Activated T-helper 1 cell treated with anti-CD3 and anti-CD28 coated beads, Interleukin-12 subunit alpha, Interleukin-12 subunit beta, Interleukin-2, Interleukin-4 antibody, amounts not matched to agents 30 ng/mL and 10 ng/mL and 1 ng/mL, durations not matched to agents 14 hours and 24 hours and 36 hours (primary cell): Measurements from ENCODE around the gene EDN2. TPM values are rescaled to one million over a fixed set of nuclear protein-coding genes. Genes with fewer than 3 reads are reported as not detected.

Experiments
- DNase-seq: peaks from one replicate; pipeline ENCODE4 v3.0.0; 2021; ENCODE audit warnings: low spot score
- H3K27ac Mint-ChIP-seq: one replicate; pipeline ENCODE4 v1.8.0; 2021; ENCODE audit warnings: mild to moderate bottlenecking, mixed read lengths
- H3K27me3 Mint-ChIP-seq: one replicate; pipeline ENCODE4 v1.8.0; 2022; ENCODE audit warnings: mild to moderate bottlenecking, moderate library complexity, mixed read lengths; ENCODE audit not compliant: insufficient read depth
- H3K36me3 Mint-ChIP-seq: one replicate; pipeline ENCODE4 v1.8.0; 2021; ENCODE audit warnings: low read depth, mixed read lengths
- H3K4me1 Mint-ChIP-seq: one replicate; pipeline ENCODE4 v1.8.0; 2021; ENCODE audit warnings: low read depth, mixed read lengths
- H3K4me3 Mint-ChIP-seq: one replicate; pipeline ENCODE4 v1.8.0; 2021; ENCODE audit warnings: mild to moderate bottlenecking, moderate library complexity, mixed read lengths
- H3K9me3 Mint-ChIP-seq: one replicate; pipeline ENCODE4 v1.8.0; 2021; ENCODE audit warnings: mixed read lengths
- intact Hi-C: fragments of 100-400 bp; cut with micrococcal nuclease; formaldehyde crosslinking; loops from one replicate; pipeline ENCODE4 v1.15.1; 2024
- total RNA-seq: library from RNA; stranded (reverse); gene quantifications from 2 replicates; pipeline ENCODE4 v1.2.3, GENCODE V29; 2022

The EDN2 gene
- total RNA-seq, 1 donor from 2014 or later = not detected

- H3K9me3 Mint-ChIP-seq = no peaks in the 10 kb centered on the region
- H3K4me3 Mint-ChIP-seq = no peak overlapping the region
- no peak overlapping the region for H3K27ac Mint-ChIP-seq
- peaks cover 10% of the 10 kb centered on the region for H3K27me3 Mint-ChIP-seq
- no peaks in the 10 kb centered on the region for H3K4me1 Mint-ChIP-seq
- no peak for DNase-seq
- intact Hi-C loops = no loop called here
- H3K36me3 Mint-ChIP-seq = no peaks in the 10 kb centered on the region
Observed at GRCh38 chr1:41474490-41475271, 9.8 kb downstream of the EDN2 start.

GRCh38 chr1:41473738-41474362 lies 10.6 kb downstream of the EDN2 start:
- DNase-seq = no peak
- Mint-ChIP-seq H3K27me3 (peaks cover 9% of the 10 kb centered on the region), H3K9me3 (no peaks in the 10 kb centered on the region), H3K4me1 (no peaks in the 10 kb centered on the region), H3K4me3 (no peak overlapping the region), H3K36me3 (no peaks in the 10 kb centered on the region), H3K27ac (no peak overlapping the region)
- intact Hi-C loops = no loop called here

GRCh38 chr1:41471658-41472057 lies 12.8 kb downstream of the EDN2 start:
- intact Hi-C loops = no loop called here
- Mint-ChIP-seq H3K36me3 (no peaks in the 10 kb centered on the region), H3K4me3 (no peak overlapping the region), H3K9me3 (no peaks in the 10 kb centered on the region), H3K27ac (no peak overlapping the region), H3K27me3 (peaks cover 9% of the 10 kb centered on the region), H3K4me1 (no peaks in the 10 kb centered on the region)
- DNase-seq = no peak

- Mint-ChIP-seq H3K9me3 (no peaks in the 10 kb centered on the region), H3K4me1 (no peaks in the 10 kb centered on the region), H3K27ac (no peak overlapping the region), H3K27me3 (peaks cover 6% of the 10 kb centered on the region), H3K36me3 (no peaks in the 10 kb centered on the region), H3K4me3 (no peak overlapping the region)
- intact Hi-C loops = no loop called here
- no peak for DNase-seq
Observed at GRCh38 chr1:41469706-41470105, 14.8 kb downstream of the EDN2 start.

GRCh38 chr1:41468122-41468762 lies 16.2 kb downstream of the EDN2 start:
- Mint-ChIP-seq H3K4me1 (no peaks in the 10 kb centered on the region), H3K27ac (no peak overlapping the region), H3K27me3 (peaks cover 8% of the 10 kb centered on the region), H3K4me3 (no peak overlapping the region), H3K36me3 (no peaks in the 10 kb centered on the region), H3K9me3 (no peaks in the 10 kb centered on the region)
- no peak for DNase-seq
- intact Hi-C loops = no loop called here

GRCh38 chr1:41467673-41468072 lies 16.8 kb downstream of the EDN2 start:
- DNase-seq = no peak
- Mint-ChIP-seq H3K9me3 (no peaks in the 10 kb centered on the region), H3K36me3 (no peaks in the 10 kb centered on the region), H3K4me3 (no peak overlapping the region), H3K27me3 (peaks cover 8% of the 10 kb centered on the region), H3K4me1 (no peaks in the 10 kb centered on the region), H3K27ac (no peak overlapping the region)
- intact Hi-C loops = no loop called here

GRCh38 chr1:41466146-41466545 lies 18.3 kb downstream of the EDN2 start:
- no peak overlapping the region for H3K27ac Mint-ChIP-seq

GRCh38 chr1:41465741-41466140 lies 18.7 kb downstream of the EDN2 start:
- Mint-ChIP-seq H3K4me3 (no peak overlapping the region), H3K9me3 (no peaks in the 10 kb centered on the region), H3K27me3 (peaks cover 5% of the 10 kb centered on the region), H3K27ac (no peak overlapping the region), H3K4me1 (no peaks in the 10 kb centered on the region), H3K36me3 (no peaks in the 10 kb centered on the region)
- DNase-seq = no peak
- intact Hi-C loops = no loop called here

More at GRCh38 chr1:41466146-41466545, 18.3 kb downstream of the EDN2 start:
- intact Hi-C loops = no loop called here
- Mint-ChIP-seq H3K36me3 (no peaks in the 10 kb centered on the region), H3K9me3 (no peaks in the 10 kb centered on the region), H3K4me1 (no peaks in the 10 kb centered on the region), H3K27me3 (peaks cover 2% of the 10 kb centered on the region), H3K4me3 (no peak overlapping the region)
- DNase-seq = no peak

- H3K4me3 Mint-ChIP-seq = no peak overlapping the region
- intact Hi-C loops = no loop called here
- peaks cover 5% of the 10 kb centered on the region for H3K27me3 Mint-ChIP-seq
- H3K27ac Mint-ChIP-seq = no peak overlapping the region
- H3K4me1 Mint-ChIP-seq = no peaks in the 10 kb centered on the region
- no peak for DNase-seq
- H3K36me3 Mint-ChIP-seq = no peaks in the 10 kb centered on the region
- H3K9me3 Mint-ChIP-seq = no peaks in the 10 kb centered on the region
Observed at GRCh38 chr1:41464885-41465284, 19.6 kb downstream of the EDN2 start.

- Mint-ChIP-seq H3K4me1 (no peaks in the 10 kb centered on the region), H3K27me3 (peaks cover 9% of the 10 kb centered on the region), H3K36me3 (no peaks in the 10 kb centered on the region), H3K9me3 (no peaks in the 10 kb centered on the region), H3K27ac (no peak overlapping the region), H3K4me3 (no peak overlapping the region)
- intact Hi-C loops = no loop called here
- no peak for DNase-seq
Observed at GRCh38 chr1:41463516-41463915, 21.0 kb downstream of the EDN2 start.

- DNase-seq = no peak
- Mint-ChIP-seq H3K36me3 (no peaks in the 10 kb centered on the region), H3K27ac (no peak overlapping the region), H3K4me3 (no peak overlapping the region), H3K9me3 (no peaks in the 10 kb centered on the region), H3K4me1 (no peaks in the 10 kb centered on the region), H3K27me3 (peaks cover 11% of the 10 kb centered on the region)
- intact Hi-C loops = no loop called here
Observed at GRCh38 chr1:41462680-41463004, 21.8 kb downstream of the EDN2 start.

GRCh38 chr1:41461790-41462679 lies 22.4 kb downstream of the EDN2 start:
- intact Hi-C loops = no loop called here
- Mint-ChIP-seq H3K4me1 (no peaks in the 10 kb centered on the region), H3K27ac (no peak overlapping the region), H3K36me3 (no peaks in the 10 kb centered on the region), H3K4me3 (no peak overlapping the region), H3K9me3 (no peaks in the 10 kb centered on the region), H3K27me3 (peaks cover 11% of the 10 kb centered on the region)
- no peak for DNase-seq
